Loucy (cell line): ENCODE results near the gene SYT6.

Source experiments
- H2AFZ ChIP-seq: fragments of 200-600 bp; sonication (generic); 2 replicates; pipeline ENCODE4 v1.6.0; 2016; ENCODE audit warnings: antibody characterized with exemption, mild to moderate bottlenecking, low read length, moderate library complexity
- H3F3A ChIP-seq: fragments of 200-600 bp; 2 replicates; pipeline ENCODE4 v1.6.0; 2016; ENCODE audit warnings: antibody characterized with exemption, low read depth, mild to moderate bottlenecking
- H3K27me3 ChIP-seq: fragments of 200-600 bp; sonication (generic); 2 replicates; pipeline ENCODE4 v1.6.1; 2014; ENCODE audit warnings: low read length, mild to moderate bottlenecking; ENCODE audit not compliant: insufficient read depth, poor library complexity, severe bottlenecking
- H3K36me3 ChIP-seq: fragments of 200-600 bp; sonication (generic); 2 replicates; pipeline ENCODE4 v1.6.1; 2016; ENCODE audit warnings: low read length; ENCODE audit not compliant: insufficient read depth
- H3K4me1 ChIP-seq: fragments of 200-600 bp; sonication (generic); 2 replicates; pipeline ENCODE4 v1.5.1; 2014; ENCODE audit warnings: low read length, mild to moderate bottlenecking; ENCODE audit not compliant: insufficient read depth, poor library complexity, severe bottlenecking
- H3K4me2 ChIP-seq: fragments of 200-600 bp; sonication (generic); 2 replicates; pipeline ENCODE4 v1.6.0; 2014; ENCODE audit warnings: antibody characterized with exemption, low read length, low read depth, mild to moderate bottlenecking; ENCODE audit not compliant: poor library complexity, severe bottlenecking
- H3K4me3 ChIP-seq: fragments of 200-600 bp; sonication (generic); 2 replicates; pipeline ENCODE4 v1.5.1; 2014; ENCODE audit warnings: low read length, mild to moderate bottlenecking, mixed read lengths; ENCODE audit not compliant: poor library complexity, severe bottlenecking
- H3K79me2 ChIP-seq: fragments of 200-600 bp; sonication (generic); 2 replicates; pipeline ENCODE4 v1.6.1; 2014; ENCODE audit warnings: low read length; ENCODE audit not compliant: insufficient read depth
- H3K9ac ChIP-seq: fragments of 200-600 bp; sonication (generic); 2 replicates; pipeline ENCODE4 v1.6.0; 2014; ENCODE audit warnings: mild to moderate bottlenecking, low read depth, low read length, moderate library complexity; ENCODE audit not compliant: poor library complexity, severe bottlenecking
- H3K9me2 ChIP-seq: fragments of 200-600 bp; sonication (generic); replicated peaks from 2 replicates; pipeline ENCODE4 v1.6.1; 2016; ENCODE audit warnings: low read depth, low read length, mixed read lengths
- H3K9me3 ChIP-seq: fragments of 200-600 bp; sonication (generic); 2 replicates; pipeline ENCODE4 v1.6.1; 2014; ENCODE audit warnings: mild to moderate bottlenecking, antibody characterized with exemption, low read length, low read depth; ENCODE audit not compliant: insufficient read depth
- H4K20me1 ChIP-seq: fragments of 200-600 bp; sonication (generic); 2 replicates; pipeline ENCODE4 v1.6.0; 2014; ENCODE audit warnings: antibody characterized with exemption, low read length, mild to moderate bottlenecking; ENCODE audit not compliant: insufficient read depth, poor library complexity, severe bottlenecking
- EZH2phosphoT487 ChIP-seq: fragments of 200-600 bp; IDR thresholded peaks from 2 replicates; pipeline ENCODE4 v1.6.1; 2018; ENCODE audit warnings: antibody characterized with exemption, mild to moderate bottlenecking, moderate library complexity, borderline replicate concordance
- TF ChIP-seq, protein P1 (sequence below): fragments of 200-600 bp; sonication (generic); conservative IDR thresholded peaks from 2 replicates; pipeline ENCODE4 v1.5.1; 2014; ENCODE audit warnings: mild to moderate bottlenecking, antibody characterized with exemption, low read length

Gene SYT6

DNA sequence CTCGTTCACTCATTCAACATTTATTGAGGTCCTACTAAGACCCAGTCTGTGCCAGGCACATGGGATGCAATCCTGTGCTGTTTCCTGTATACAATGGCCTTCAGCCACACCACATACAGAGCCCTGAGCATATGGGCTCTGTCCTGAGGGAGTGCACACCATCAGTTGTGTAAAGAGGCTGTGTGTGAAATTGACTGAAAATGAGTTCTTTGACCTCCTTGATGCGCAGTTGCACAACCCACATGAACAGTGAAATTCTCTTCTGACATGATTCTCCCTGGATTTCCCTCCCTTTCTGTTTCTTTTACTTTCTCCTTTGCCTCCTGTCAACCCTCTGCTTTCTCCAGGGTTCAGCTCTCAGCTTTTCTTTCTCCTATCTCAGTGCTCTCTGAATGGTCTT, 6.3 kb upstream of the SYT6 start:
- TF ChIP-seq, protein P1, sequence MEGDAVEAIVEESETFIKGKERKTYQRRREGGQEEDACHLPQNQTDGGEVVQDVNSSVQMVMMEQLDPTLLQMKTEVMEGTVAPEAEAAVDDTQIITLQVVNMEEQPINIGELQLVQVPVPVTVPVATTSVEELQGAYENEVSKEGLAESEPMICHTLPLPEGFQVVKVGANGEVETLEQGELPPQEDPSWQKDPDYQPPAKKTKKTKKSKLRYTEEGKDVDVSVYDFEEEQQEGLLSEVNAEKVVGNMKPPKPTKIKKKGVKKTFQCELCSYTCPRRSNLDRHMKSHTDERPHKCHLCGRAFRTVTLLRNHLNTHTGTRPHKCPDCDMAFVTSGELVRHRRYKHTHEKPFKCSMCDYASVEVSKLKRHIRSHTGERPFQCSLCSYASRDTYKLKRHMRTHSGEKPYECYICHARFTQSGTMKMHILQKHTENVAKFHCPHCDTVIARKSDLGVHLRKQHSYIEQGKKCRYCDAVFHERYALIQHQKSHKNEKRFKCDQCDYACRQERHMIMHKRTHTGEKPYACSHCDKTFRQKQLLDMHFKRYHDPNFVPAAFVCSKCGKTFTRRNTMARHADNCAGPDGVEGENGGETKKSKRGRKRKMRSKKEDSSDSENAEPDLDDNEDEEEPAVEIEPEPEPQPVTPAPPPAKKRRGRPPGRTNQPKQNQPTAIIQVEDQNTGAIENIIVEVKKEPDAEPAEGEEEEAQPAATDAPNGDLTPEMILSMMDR: no peak
- TF ChIP-seq EZH2phosphoT487: no peak
- no peaks in the 10 kb centered on the region for H3K79me2 ChIP-seq
- H3K9ac ChIP-seq: no peak overlapping the region
- no peaks in the 10 kb centered on the region for H3K9me2 ChIP-seq
- no peak overlapping the region for H3K4me2 ChIP-seq
- no peaks in the 10 kb centered on the region for H3K9me3 ChIP-seq
- no peak overlapping the region for H3K4me3 ChIP-seq
- H4K20me1 ChIP-seq: no peaks in the 10 kb centered on the region
- H3K4me1 ChIP-seq: no peaks in the 10 kb centered on the region
- no peaks in the 10 kb centered on the region for H3K36me3 ChIP-seq
- H3K27me3 ChIP-seq: no peaks in the 10 kb centered on the region
- no peak overlapping the region for H2AFZ ChIP-seq
- no peaks in the 10 kb centered on the region for H3F3A ChIP-seq

DNA sequence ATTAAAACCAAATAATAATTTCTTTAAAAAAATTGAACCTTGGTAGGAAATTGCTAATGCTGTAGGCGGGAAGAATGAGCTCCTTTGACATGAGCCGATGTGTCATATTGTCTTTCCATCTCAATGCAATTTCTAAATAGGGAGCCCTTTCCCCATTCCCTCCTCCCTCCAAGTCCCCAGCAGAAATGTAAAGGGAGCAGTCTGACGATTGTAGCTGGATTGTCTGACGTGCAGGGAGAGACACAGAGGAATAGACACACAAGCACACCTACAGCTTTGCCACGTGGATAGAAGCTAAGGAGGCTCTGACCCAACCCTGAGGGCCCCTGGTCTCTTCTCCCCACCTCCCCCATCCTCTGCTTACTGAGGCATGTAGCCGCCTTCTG, 3.6 kb upstream of the SYT6 start:
- H3K9me2 ChIP-seq: no peaks in the 10 kb centered on the region
- H3K79me2 ChIP-seq: no peaks in the 10 kb centered on the region
- no peaks in the 10 kb centered on the region for H3K9me3 ChIP-seq
- no peak overlapping the region for H3K9ac ChIP-seq
- no peaks in the 10 kb centered on the region for H3K36me3 ChIP-seq
- no peaks in the 10 kb centered on the region for H3F3A ChIP-seq
- no peak overlapping the region for H3K4me2 ChIP-seq
- no peaks in the 10 kb centered on the region for H3K4me1 ChIP-seq
- no peak overlapping the region for H3K4me3 ChIP-seq
- TF ChIP-seq EZH2phosphoT487: no peak
- no peaks in the 10 kb centered on the region for H3K27me3 ChIP-seq
- H4K20me1 ChIP-seq: no peaks in the 10 kb centered on the region
- H2AFZ ChIP-seq: no peak overlapping the region

DNA sequence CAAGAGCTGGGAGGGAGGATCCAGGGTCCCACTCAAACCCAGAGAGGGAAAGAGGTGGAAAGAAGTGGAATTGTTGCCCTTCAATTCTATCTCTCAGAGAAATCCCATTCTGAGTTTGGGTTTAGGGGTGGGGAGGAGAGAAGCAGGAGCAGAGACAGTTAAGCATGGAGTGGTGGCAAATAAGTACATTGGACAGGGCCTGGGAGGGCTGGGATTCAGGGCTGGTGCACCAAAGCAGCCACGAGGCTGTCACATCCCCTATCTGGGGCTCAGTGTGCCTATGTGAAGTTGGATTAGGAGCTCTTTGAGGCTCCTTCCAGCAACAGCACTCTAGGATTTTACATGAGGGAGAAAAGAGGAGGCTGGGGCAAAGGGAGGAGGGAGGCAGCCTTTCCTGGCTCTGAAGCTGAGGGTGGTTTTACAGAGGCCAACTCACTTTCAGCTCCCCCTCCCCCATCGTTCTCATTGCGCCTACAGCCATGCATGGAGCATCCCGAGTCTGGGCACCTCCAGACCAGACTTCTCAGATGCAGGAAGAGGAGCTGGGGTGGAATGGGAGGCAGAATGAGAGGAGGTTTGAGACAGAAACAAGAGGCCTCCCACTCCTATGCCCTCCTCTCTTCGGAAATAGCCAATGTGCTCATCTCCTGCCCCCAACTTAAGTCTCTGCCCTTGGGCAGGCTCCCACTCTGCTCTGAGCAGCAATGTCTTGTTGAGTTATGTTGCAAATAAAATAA, 3.0 kb upstream of the SYT6 start:
- H2AFZ ChIP-seq: no peak overlapping the region
- no peaks in the 10 kb centered on the region for H3K4me1 ChIP-seq
- no peaks in the 10 kb centered on the region for H3K36me3 ChIP-seq
- no peak overlapping the region for H3K9ac ChIP-seq
- no peaks in the 10 kb centered on the region for H3K79me2 ChIP-seq
- no peaks in the 10 kb centered on the region for H4K20me1 ChIP-seq
- no peaks in the 10 kb centered on the region for H3K27me3 ChIP-seq
- H3K9me3 ChIP-seq: no peaks in the 10 kb centered on the region
- H3K9me2 ChIP-seq: no peaks in the 10 kb centered on the region
- H3F3A ChIP-seq: no peaks in the 10 kb centered on the region
- no peak overlapping the region for H3K4me3 ChIP-seq
- H3K4me2 ChIP-seq: no peak overlapping the region
- TF ChIP-seq EZH2phosphoT487: no peak
- TF ChIP-seq, protein P1: no peak

DNA sequence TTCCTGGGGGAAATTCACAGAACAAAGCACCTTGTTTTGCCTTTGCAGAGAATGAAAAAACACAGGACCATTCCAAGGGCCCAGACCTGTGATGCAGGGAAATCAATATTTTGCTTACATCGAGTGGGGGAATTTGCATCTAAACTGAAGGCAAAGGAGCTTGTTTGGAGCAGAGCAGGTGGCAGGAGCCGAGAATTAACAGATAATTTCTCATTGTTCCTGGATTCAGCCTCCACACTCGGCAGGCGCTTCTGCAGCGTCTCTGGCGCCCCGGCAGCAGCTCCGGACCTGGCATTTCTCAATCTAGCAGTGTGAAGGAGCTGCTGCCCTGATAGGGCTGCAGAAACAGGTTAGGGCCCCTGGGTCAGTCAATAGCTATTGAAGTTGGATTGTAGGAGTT, 2.0 kb upstream of the SYT6 start:
- Histone ChIP-seq H3K36me3 (no peaks in the 10 kb centered on the region), H3K9ac (no peak overlapping the region), H3K4me1 (no peaks in the 10 kb centered on the region), H2AFZ (no peak overlapping the region), H3K9me3 (no peaks in the 10 kb centered on the region), H3F3A (no peaks in the 10 kb centered on the region), H3K9me2 (no peaks in the 10 kb centered on the region), H3K27me3 (no peaks in the 10 kb centered on the region), H3K4me2 (no peak overlapping the region), H3K4me3 (no peak overlapping the region), H3K79me2 (no peaks in the 10 kb centered on the region), H4K20me1 (no peaks in the 10 kb centered on the region)
- no peak for TF ChIP-seq EZH2phosphoT487
- TF ChIP-seq, protein P1: no peak
